ENCODE results near the gene ASAP3.

The ASAP3 gene

DNA sequence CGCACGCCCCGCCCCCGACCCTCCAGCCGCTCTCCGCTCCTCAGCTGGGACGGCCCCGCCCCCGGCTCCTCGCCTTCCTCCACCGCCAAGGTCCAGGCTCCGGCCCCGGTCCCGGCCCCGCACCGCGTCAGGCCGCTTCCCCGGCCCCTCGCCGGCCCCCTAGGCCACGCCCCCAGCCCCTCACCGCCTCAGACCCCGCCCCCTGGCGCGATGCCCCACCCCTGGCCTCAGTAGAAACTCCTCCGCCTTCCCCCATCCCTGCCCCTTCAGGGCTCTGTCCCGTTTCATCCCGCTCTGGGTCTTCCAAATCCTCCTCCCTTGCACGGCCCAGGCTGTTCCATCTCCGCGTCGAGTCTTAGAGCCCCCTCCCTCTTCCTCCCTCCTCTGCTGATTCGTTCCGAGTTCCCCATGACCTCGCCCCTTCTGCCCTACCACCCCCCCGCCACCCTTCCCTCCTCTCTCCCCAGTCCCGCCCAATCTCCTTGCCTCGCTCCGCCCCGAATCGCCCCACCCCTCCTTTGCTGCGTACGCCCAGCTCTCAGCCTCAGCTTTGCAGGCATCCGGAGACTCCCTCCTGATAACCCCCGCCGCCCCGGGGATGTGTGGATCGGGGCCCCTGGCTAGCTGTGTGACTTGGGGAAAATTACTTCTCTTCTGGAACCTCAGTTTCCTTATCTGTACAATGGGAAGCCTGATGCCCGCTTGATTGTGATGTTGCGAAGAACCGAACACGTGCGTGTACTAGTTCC, 448 bp upstream of the ASAP3 start:
- DNase-seq (ENCODE audit: extremely low read depth, low read depth), result peak; percentile 72
- peak overlapping the region; percentile 56 for H3K4me3 ChIP-seq (replicated peaks; ENCODE audit: low read depth, low read length)
- TF ChIP-seq, protein P1, sequence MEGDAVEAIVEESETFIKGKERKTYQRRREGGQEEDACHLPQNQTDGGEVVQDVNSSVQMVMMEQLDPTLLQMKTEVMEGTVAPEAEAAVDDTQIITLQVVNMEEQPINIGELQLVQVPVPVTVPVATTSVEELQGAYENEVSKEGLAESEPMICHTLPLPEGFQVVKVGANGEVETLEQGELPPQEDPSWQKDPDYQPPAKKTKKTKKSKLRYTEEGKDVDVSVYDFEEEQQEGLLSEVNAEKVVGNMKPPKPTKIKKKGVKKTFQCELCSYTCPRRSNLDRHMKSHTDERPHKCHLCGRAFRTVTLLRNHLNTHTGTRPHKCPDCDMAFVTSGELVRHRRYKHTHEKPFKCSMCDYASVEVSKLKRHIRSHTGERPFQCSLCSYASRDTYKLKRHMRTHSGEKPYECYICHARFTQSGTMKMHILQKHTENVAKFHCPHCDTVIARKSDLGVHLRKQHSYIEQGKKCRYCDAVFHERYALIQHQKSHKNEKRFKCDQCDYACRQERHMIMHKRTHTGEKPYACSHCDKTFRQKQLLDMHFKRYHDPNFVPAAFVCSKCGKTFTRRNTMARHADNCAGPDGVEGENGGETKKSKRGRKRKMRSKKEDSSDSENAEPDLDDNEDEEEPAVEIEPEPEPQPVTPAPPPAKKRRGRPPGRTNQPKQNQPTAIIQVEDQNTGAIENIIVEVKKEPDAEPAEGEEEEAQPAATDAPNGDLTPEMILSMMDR (IDR thresholded peaks at IDR 0.05; ENCODE audit: low read depth, low read length, missing control alignments), result no peak

DNA sequence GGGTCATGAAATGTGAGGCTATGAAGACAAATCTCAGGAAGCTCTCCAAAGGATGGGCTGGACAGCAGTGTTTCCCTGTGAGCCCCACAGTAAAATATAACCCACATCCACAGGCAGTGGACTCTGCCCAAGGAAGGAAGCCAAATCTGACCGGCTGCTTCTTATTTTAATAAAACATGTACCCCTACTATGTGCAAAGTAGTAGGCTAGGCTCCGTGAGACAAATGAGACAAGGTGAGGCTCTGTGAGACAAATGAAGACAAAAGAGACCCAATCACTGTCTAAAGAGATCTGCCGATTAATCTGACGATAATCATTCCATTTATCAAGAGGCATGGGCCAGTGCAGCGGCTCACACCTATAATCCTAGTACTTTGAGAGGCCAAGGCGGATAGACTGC, 2.1 kb downstream of the ASAP3 start:
- TF ChIP-seq, protein P1 (IDR thresholded peaks at IDR 0.05; ENCODE audit: low read depth, low read length, missing control alignments), result no peak
- no peak for DNase-seq (ENCODE audit: extremely low read depth, low read depth)
- H3K4me3 ChIP-seq (replicated peaks; ENCODE audit: low read depth, low read length), result no peak overlapping the region

DNA sequence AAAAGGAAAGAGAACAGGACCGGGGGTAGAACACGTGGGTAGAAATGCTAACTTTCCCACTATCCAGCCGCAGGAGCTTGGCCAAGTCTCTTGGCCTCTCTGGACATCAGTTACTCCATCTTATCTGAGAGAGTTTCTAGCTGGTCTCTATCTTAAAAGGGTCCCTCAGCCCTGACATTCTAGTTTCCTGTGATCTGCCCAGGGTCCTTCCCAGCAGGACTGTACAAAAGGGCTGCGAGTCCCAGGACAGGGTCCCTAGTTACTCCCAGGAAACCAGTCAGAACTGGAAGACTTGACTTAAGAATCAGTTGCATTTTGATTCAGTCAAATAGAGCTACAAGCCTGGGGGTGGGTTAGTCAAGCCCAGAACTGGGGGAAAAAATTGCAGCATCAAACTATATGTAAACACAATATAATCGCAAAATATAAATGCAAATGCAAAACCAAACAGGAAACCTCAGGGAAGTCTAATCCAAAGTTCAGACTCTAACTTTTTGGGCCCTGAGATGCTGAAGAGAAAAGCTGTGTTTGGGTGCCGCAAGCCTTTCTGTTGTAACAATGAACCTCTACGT, 2.9 kb downstream of the ASAP3 start:
- DNase-seq (ENCODE audit: extremely low read depth, low read depth), result no peak
- TF ChIP-seq, protein P1 (IDR thresholded peaks at IDR 0.05; ENCODE audit: low read depth, low read length, missing control alignments), result no peak
- H3K4me3 ChIP-seq (replicated peaks; ENCODE audit: low read depth, low read length), result no peak overlapping the region

DNA sequence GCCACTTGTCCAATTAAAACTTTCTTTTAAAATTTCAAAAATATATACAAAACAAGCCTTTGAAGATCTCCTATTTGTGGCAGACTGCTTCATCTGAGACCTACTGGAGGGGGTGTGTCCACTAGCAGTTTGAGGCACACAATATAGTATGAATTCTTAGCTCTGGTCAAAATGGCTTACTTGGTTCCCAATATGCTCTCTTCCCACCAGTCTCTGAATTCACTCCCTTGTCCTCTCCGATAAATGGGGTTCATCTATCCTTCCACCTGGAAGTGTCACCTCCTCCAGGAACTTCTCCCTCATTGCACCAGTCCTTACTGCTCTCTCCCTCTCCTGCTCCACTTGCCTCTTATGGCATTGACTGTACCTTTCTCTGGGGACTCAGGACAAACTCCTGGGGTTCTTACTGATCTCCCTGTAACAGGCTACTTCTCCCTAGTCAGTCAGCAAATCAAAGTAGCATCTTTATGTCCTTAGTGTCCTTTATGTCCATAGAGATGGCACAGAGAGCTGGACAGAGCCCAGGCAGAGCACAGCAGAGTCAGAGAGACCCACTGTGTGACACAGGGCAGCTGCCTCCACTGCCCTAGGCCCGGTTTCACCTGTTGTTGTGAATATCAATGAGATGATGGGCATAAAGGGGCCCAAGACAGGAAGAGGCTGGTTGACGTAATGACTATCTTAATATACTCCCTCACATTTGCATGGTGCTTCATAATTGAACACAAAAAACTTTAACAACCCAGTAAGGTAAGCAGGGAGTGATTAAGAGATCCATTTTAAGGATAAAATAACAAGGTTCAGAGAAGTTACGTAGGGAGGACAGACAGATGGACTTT, 3.6 kb downstream of the ASAP3 start:
- no peak overlapping the region for H3K4me3 ChIP-seq (replicated peaks; ENCODE audit: low read depth, low read length)
- TF ChIP-seq, protein P1 (IDR thresholded peaks at IDR 0.05; ENCODE audit: low read depth, low read length, missing control alignments), result no peak
- DNase-seq (ENCODE audit: extremely low read depth, low read depth), result no peak

DNA sequence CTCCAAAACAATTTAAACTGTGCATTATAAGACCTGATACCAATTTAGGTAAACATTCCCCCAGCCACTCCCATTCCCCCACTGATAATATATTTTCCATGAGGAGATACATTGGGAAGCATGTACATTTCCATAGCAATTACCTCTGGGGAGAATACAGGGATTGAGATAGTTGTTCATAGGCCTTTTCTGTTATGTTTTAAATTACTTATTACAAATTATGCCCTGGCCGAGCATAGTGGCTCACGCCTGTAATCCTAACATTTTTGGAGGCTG, 4.4 kb downstream of the ASAP3 start:
- no peak overlapping the region for H3K4me3 ChIP-seq (replicated peaks; ENCODE audit: low read depth, low read length)
- DNase-seq (ENCODE audit: extremely low read depth, low read depth), result no peak
- TF ChIP-seq, protein P1 (IDR thresholded peaks at IDR 0.05; ENCODE audit: low read depth, low read length, missing control alignments), result no peak

DNA sequence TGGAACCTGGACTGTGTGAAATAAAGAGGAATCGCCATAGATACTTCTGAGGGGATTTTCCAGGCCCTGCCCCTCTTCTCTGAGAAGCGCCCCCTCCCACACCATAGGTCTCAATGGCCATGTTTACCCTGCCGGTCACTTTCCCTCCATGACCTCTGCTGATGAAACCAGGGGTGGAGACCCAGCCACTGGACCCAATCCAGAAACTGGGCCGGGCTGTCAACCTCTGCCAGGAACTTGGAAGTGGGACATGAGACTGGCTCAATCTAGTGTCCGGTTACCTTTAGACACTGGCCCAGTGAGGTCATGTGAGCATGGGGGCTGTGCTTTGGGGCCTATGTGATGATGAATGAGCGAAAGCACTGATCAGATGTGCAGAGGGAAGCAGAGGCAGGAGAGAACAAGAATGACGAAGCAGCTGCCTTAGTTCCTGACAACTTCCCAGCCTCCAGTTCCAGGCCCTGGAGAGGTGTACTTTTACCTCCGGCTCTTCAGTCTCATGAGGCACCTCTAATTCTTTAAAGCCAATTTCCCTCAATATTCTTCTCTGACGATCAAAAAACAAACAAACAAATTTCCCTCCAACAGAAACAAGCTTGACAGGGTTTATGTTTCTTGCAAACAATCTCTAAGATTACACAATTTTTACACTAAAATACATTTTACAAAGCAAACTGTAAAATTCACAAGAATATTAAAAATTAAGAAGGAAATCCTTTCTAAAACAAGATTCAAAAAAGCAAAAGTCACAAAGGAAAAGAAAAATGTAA, 4.9 kb downstream of the ASAP3 start:
- TF ChIP-seq, protein P1 (IDR thresholded peaks at IDR 0.05; ENCODE audit: low read depth, low read length, missing control alignments), result no peak
- no peak for DNase-seq (ENCODE audit: extremely low read depth, low read depth)
- no peak overlapping the region for H3K4me3 ChIP-seq (replicated peaks; ENCODE audit: low read depth, low read length)
